GM12874 (cell line): ENCODE measurements around the gene GDPD4.

Experiments used
- TF ChIP-seq, protein P1 (sequence below): IDR thresholded peaks from 2 replicates; pipeline ENCODE4 v1.5.1; 2011; ENCODE audit warnings: low read depth, mild to moderate bottlenecking, control low read depth, low read length, moderate library complexity; ENCODE audit not compliant: insufficient read depth

The GDPD4 gene, protein sequence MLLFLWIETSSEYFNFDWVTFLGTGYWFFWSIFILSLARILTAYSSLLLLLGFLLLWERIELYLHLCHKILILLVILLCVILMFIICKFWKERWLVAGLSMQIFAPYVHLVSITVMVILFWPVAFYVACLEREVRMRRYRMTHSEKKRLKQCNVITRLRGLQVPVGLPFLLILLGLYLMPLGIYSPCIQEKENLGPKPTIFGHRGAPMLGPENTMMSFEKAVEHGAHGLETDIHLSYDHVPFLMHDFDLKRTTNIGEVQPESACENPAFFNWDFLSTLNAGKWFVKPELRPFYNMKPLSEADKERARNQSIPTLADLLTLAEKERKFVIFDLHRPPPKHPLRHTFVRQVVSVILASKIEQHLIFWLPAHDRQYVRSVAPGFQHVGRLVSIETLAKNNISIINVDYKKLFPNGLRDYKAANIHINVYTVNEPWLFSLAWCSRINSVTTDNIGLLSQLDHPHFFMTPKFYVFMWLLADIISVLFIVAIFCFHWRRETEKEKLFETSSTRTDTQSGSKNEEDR

DNA sequence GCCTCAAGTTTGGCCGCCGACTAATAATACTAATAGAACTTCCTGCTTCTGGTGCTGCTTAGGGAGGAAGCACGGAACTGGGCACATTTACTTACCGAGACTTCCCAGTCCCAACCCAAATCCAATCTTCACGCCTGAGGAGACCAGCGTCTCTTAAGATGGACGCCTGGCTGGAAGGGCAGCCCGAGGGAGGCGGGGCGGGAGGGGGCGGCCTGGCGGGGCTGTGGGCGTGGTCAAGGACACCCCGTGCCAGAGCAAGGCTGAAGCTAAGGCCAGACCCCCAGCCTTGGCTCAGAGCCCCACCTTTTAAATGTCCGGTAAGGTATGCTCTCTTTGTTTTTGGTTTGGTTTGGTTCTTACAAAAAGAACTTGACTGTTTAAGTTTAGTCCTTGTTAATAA is at the start of gene GDPD4:
GDPD4 (minus strand) TSS at position 177 of the 400 bp plus-strand sequence. CDS start 16,549 bp downstream, outside the sequence.
- TF ChIP-seq, protein P1, sequence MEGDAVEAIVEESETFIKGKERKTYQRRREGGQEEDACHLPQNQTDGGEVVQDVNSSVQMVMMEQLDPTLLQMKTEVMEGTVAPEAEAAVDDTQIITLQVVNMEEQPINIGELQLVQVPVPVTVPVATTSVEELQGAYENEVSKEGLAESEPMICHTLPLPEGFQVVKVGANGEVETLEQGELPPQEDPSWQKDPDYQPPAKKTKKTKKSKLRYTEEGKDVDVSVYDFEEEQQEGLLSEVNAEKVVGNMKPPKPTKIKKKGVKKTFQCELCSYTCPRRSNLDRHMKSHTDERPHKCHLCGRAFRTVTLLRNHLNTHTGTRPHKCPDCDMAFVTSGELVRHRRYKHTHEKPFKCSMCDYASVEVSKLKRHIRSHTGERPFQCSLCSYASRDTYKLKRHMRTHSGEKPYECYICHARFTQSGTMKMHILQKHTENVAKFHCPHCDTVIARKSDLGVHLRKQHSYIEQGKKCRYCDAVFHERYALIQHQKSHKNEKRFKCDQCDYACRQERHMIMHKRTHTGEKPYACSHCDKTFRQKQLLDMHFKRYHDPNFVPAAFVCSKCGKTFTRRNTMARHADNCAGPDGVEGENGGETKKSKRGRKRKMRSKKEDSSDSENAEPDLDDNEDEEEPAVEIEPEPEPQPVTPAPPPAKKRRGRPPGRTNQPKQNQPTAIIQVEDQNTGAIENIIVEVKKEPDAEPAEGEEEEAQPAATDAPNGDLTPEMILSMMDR = no peak

DNA sequence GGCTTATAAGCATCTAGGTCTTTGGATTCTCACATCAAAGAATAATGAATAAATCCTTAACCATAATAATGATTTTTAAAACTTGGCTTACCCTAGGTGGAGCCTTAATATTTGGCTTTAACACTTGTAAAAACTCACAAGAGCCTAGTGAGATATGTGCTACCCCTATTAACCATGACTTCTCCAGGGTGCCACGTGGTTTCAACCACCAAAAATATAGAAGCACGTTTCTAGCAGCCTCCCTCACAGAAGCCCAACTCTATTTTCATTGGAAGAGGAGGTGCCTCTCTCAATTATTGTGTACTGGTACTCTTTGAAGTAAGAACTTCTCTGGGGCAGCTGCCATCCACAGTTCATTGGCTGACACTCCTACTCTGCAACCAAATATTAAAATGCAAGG is 46.5 kb upstream of the GDPD4 start:
- TF ChIP-seq, protein P1 = no peak

DNA sequence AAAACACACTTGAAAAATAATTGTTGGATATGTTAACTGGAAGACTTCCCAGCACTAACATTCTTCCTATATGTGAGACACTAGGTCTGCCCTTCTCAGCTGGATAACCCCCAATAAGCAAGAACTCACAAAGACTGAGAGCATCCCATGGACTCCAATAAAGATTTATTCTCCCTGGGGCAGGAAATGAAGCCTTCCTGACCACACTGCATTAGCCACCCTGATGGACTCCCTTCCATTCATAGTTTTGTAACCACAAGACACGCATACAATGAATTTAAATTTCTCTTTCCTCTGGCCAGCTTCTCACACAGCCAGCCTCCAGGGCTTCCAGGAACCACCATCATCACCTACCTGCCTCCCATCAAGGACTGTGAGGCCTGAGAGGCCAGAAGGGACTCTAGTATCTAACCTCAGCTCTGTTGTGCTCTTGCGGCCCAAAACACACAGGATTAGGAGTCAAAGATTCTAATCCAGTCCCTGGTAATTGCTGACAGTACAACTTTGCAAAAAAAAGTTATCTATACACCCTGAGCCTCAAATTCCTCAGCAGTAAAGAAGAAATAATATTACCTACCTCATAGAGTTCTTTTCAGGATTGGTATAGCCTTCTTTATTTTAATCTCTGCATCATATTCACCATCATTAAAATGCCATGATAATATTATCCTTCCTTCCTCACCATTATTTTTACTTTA is 45.6 kb upstream of the GDPD4 start:
- TF ChIP-seq, protein P1 = no peak

DNA sequence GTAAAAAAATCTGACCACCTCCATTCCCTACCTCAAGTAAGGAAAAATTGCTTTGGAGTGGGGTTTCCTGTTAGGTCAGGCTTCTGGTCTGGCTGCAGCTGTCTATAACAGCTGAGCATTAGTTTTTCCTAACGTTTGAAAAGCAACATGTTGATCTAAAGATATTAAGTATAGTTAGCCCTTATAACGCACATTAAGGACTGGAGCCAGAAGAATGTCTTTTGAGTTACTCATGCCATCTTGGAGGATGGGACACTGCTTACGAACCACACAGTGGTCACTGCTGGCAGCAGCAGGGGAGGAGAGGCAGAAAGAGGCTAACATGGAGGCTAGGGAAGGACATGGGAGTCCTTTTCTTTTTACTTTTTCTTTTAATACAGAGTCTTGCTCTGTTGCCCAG is 44.1 kb upstream of the GDPD4 start:
- TF ChIP-seq, protein P1 = no peak

DNA sequence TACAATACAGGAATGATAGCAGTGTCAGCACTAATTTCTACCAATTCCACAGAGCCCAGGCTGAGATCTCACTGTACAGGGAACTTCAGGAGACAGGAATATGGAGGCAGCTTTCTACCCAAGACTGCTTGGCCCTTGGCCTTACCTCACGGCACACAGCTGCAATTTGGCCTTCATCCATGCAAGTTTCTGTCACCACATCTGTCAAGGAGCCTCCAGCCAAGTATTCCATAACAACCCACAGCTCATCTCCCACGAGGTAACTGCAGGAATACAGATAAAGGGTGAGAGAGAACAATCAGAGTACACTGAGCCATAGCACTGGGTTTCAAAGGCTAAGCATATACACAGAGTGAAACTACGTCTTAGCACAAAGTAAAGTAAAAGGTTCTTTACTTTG is 39.0 kb upstream of the GDPD4 start:
- TF ChIP-seq, protein P1 = no peak

DNA sequence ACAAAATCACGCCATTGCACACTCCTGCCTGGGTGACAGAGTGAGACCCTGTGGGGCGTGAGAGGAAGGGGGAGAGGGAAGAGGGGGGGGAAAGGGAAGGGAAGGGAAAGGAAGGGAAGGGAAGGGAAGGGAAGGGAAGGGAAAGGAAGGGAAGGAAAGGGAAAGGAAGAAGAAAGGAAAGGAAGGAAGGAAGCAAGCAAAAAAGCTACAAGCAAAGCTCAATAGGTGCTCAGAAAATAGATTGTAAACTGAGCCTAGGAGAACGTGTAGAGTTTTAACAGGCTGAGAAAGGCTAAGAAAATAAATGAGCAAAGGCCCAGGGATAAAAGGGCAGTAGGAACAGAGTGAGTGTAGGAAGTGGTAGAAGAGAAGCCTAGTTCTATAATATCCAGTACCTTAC is 30.8 kb upstream of the GDPD4 start:
- TF ChIP-seq, protein P1 = no peak

DNA sequence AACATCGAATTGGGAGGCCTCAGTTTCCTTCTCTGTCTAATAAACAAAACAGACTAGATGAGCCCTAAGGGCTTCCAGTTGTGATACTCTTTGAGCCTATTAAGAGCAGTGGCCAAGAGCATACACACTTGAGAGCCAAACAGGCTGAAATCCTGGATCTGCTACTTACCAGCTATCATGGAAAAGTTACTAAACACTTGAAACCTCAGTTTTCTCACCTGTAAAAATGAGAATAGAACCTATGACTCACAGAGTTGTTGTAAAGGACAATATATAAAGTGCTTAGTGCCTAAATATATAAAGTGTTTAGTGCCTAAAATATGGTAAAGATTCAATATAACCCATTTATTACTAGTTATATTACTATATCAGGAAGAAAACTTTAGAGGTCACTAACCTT is 23.7 kb upstream of the GDPD4 start:
- TF ChIP-seq, protein P1 = no peak
